PFSK-1 (cell line): ENCODE measurements around the gene MED28.

Experiments
- POLR2AphosphoS5 ChIP-seq: IDR thresholded peaks from 2 replicates; pipeline ENCODE4 v1.6.1; 2012; ENCODE audit warnings: low read depth, mild to moderate bottlenecking, control low read depth, low read length, moderate library complexity
- REST ChIP-seq, 2 experiments: IDR thresholded peaks; 2 replicates each; pipeline versions ENCODE4 v1.6.1 to v1.8.0; 2011 to 2012; ENCODE audit warnings: low read depth in 2 of 2, low read length in 2 of 2, control low read depth in 1 of 2, inconsistent platforms in 1 of 2, mild to moderate bottlenecking in 1 of 2, moderate library complexity in 1 of 2; ENCODE audit not compliant: insufficient read depth in 1 of 2
- SIN3A ChIP-seq: IDR thresholded peaks from 2 replicates; pipeline ENCODE4 v1.6.1; 2012; ENCODE audit warnings: mild to moderate bottlenecking, low read length, moderate library complexity, borderline replicate concordance; ENCODE audit not compliant: insufficient read depth

- TF ChIP-seq SIN3A (no peak), REST (IDR thresholded peaks at IDR 0.05; ENCODE audit: insufficient read depth in 1 of 2, low read depth in 2 of 2, low read length in 2 of 2) (no peak), POLR2AphosphoS5 (no peak)
Observed at GRCh38 chr4:17613761-17614415, 553 bp upstream of the MED28 start.
